HS-27A (cell line): Measurements from ENCODE around the gene PSMC1.

ENCODE experiments used
- DNase-seq: peaks from one replicate; pipeline ENCODE4 v3.0.0-alpha.2; 2012; ENCODE audit warnings: low read depth, missing footprints

Gene PSMC1

DNA sequence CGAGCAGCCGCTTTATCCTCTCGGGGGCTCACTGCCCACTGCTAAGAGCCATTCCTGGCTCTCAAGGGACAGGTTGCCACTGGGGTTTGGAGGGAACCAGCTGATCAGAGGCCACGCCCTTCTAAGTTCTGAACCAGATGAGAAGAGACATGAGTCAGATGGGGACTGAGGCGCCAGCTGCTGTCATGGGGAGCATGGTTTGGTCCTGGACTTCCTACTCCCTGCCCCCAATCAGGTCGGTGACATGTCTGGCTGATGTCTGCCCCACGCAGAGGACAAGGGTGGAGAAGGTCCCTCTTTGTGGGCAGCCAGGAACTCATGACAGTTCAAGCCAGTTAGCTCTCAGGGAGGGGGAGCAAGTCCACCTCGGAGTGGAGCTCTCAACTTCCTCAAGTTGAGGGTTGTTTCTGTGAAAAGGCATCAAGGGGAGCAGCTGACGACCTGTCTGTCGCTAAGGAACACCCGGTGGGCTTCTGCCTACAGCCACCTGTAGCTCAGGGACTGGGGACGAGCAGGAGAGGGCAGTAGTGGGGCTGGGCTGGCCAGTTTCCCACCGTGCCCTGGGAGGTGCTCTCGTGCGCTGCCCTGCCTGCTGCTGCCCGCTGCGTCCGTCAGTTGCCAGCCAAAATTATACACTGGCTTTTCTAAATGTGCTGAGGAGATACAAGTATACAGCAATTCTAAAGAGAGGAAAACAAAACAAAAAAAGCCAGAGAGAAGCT, 20.5 kb downstream of the PSMC1 start:
- DNase-seq = no peak

DNA sequence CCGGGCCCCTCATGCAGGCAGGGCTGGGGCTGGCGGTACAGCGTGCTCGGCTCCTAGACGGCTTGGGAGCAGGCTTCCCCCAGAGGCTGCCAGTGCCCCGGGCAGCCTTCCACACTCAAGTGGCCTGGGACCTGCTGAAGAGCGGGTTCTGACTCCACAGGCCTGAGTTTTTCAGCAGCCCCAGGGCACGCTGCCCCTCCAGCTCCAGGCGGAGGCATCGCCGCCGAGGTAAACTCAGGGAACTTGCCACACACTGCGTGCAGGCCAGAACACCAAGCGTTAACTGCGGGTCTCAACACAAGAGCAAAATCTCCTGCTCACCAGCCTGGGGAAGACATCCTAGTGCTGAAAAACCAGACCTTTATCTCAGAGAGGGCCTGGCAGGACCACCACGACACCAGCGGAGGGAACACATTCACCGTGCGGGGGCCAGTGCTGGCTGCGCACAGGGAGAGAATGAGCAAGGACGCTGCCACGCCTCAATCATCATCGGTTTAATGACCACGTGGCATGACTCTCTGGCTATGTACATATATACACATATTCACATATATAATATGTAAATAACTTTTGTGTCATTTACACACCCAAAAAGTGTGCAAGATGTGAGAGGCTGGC, 21.3 kb downstream of the PSMC1 start:
- DNase-seq = no peak

DNA sequence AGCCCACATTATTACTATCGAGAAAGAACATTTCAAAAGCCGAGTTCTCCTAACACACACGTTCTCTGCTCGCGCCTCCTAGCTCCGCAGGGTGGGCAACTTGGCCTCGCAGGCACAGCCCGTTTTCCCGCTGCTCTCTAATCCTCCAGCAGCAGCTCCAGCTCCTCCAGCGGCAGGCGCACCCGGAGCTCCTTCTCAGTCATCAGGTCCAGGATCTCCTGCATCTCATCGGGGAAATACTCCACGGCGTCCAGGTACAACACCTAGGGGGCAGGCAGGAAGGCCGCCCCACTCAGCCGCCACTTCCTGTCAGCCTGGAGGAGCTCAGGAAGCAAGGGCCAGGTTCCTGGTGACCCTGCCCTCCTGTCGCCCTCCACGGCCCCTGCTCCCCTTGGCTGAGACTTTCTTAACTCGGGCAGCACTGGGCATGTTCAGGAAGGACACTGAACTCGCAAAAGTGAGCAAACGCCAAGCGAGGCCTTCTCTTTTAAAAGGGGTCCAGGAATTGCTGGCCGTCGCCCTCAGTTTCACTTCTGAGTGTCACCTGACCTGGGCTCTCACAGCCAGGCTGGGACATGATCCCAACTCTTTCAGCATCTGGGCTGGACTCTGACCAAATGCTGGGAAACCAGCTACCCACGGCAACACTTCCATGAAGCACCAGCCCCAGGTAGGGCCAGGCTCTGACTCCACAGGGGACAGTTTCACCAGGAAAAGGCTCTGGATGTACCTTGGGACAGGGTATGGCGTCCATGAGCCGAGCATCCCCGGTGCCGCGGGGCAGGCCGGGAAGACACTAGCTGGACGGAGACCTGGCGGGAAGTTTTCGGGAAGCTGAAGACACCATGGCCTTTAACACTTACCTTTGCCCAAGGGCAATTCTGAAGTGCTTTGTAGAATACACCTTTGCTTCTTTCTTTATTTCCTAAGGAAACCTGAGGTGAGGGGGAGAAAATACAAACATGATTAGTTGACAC, 22.1 kb downstream of the PSMC1 start:
- DNase-seq = no peak

DNA sequence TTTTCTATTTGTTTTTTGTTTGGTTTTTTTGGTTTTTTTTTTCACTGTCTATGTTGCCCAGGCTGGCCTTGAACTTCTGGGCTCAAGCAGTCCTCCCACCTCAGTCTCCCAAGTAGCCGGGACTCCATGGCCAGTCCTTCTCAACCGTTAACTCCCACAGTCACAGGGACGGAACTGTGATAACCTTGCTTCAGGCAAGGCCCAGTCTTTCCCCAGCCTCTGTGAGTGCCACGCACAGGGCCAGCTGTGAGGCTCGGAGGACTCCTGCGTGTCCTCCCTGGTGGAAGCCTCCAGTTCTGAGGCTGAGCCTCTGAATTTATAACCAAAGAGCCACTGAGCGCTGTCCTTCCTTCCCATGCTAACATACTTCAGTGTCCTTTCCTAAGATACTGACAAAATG, 23.7 kb downstream of the PSMC1 start:
- no peak for DNase-seq

DNA sequence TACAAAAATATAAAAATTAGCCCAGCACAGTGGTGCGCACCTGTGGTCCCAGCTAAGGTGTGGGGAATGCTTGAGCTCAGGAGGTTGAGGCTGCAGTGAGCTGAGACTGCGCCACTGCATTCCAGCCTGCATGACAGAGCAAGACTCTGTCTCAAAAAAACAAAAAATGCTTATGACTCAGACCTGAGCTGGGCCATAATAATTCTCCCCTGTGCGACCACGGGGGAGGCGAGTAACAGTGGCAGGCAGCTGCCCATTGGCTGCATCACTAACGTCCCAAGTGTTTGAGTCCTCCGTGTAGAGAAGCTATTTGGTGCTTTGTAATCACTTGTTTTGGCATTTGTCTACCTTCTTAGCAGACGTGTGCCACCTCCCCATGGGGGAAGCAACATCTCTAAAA, 24.9 kb downstream of the PSMC1 start:
- peak; percentile 62 for DNase-seq

DNA sequence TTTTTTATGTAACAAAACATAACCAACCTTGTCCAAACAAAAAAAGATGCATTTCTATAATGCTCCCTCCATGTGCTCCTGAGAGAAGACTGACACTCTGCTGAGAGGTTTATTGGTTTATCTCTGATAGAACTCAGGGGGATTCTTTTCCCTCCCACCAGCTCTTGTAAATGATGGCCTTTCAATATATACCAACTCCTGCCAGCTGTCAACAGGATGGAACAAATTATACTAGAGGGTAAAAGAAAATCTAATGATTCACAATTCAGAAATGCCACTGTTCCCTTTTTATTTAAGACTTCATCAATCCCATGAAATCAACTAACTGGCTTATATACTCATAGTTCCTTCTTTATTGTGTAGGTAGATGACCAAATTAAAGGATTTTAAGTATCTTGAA, 25.4 kb downstream of the PSMC1 start:
- no peak for DNase-seq

DNA sequence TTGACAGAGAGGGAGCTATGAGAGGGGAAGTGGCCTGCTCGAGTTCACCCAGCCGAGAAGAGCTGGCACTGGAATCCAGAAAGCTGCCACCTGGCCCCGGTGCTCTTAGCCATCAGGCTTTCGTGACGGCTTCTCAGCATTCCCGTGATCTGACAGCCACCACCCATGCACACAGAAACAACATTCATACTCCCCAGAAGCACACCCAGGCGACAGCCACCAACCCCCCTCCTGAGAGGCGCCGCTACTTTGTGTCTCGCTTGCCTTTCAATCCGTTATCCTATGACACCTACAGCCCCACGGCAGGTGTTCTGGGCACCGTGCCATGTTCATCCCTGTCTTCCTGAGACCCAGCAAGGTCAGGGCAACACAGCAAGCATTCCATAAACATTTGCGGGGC, 31.4 kb downstream of the PSMC1 start:
- DNase-seq = no peak

DNA sequence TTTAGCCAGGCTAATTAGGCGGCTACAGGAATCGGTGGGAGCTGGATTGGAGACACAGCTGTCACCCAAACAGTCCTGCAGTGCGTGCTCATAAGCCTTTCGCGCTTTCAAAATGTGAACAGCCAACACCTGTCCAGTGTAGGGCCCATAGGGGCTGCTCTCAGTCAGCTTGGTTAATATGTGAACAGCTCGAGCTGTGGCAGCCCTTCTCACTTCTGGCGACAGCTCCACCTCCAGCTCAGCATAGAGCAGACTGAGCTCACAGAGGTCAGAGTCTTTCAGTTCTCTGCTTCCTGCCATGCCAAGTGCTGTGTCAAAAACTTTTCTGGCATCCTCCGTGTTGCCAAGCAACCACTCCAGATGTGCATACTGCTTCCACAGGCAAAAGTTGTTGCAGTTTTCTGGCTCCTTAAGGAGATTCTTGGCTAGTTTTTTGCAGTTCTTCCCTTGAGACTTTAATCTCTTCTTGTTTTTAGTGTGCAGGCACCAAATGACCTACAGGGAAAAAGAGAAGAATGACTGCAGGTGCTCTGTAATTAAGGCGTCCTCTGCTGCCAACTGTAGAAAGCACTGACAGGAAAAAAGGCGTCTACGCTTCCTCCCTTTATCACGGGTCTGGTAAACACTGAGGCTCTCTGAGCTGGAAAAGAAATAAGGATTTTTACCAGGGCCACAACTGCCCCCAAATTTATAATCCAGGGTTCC, 32.5 kb downstream of the PSMC1 start:
- DNase-seq = no peak

DNA sequence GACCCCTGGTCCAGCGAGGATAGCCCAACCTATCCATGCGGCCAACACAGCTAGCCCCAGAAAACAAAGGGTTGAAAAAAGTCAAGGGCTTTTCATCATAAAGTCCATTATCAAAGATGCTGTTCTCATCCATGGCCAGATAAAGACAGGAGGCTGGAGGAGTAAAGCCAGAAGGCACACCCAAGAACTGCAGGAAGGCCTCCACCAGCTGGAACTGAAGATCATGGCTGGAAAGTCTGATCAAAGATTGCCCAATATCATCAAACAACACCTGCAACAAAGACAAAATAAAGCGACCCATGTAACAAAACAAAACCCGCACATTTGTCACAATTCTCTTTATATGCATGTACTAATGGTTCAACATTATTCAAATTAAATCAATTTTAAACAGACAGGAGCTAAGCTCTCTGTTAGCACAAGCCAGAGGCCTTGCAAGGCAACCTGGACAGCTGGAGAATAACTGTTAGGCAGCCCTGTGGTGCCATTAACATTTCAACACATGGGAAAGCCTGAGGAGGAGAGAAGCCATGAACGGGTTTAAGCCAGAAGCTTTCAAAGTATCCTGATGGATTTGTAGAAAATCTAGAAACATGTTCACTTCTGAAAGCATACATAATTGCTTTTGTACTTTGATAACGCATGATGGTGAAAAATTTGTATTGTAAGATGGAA, 34.1 kb downstream of the PSMC1 start:
- no peak for DNase-seq

DNA sequence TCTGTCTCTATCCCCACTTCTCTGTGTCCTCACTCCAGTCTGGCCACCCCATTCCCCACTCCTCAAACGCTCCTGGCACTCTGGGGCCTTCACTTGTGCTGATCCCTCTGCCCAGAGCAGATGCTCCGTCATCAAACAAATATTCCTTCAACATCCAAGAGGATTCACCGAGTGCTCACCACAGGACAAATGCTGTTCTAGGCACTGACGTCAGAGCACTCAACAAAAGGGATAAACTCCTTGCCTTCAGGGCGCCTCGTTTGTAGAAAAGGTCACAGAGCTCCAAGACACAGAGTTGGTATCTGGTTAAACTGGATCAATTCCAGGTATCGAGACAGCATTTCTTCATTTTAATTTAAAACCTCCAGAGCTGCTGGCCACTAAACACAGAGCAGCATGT, 35.3 kb downstream of the PSMC1 start:
- no peak for DNase-seq

DNA sequence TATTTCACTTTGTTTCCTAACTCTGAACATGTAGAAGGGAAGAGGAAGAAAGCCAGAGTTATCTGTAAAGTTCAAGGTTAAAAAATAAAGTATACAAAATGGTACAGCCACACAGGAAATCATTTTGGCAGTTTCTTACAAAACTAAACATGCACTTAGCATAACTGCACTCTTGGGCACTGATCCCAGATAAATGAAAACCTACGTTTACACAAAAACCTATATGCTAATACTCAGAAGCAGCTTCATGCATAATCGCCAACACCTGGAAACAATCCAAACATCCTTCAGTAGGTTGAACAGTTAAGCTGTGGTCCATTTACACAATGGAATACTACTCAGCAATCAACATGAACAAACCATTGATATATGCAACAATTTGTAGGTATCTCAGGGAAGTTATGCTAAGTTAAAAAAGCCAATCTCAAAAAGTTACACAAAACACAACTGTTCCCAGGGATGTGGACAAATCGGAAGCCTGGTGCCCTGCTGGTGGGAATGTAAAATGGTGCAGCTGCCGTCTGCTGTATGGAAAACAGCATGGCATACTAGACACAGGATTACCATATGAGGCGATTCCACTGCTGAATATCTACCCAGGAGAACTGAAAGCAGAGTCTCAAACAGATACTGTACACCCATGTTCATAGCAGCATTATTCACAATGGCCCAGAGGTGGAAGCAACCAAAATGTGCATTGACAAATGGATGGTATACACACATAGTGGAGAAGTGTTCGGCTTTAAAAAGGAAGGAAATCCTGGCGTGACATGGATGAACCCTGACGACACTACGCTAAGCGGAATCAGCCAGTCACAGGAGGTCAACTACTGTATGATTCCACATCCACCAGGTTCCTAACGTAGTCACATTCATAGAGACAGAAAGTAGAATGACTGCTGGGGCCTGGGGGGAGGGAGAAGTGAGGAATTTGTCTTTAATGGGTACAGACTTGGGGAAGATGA, 37.7 kb downstream of the PSMC1 start:
- DNase-seq = no peak

DNA sequence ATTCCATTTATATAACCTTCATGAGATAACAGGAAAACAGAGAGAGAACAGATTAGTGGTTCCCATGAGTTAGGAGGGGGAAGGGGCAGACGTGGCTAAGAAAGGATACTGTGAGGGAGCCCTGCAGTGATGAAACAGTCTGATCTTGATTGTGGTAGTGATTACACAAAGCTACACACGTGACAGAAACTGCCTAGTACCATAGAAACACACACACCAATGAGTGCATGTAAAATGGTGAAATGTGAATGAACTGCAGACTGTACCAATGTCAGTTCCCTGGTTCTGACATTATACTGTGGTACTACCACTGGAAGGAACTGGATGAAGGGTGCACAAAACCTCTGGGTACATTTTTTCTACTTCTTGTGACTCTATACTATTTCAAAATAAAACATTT, 38.5 kb downstream of the PSMC1 start:
- no peak for DNase-seq

DNA sequence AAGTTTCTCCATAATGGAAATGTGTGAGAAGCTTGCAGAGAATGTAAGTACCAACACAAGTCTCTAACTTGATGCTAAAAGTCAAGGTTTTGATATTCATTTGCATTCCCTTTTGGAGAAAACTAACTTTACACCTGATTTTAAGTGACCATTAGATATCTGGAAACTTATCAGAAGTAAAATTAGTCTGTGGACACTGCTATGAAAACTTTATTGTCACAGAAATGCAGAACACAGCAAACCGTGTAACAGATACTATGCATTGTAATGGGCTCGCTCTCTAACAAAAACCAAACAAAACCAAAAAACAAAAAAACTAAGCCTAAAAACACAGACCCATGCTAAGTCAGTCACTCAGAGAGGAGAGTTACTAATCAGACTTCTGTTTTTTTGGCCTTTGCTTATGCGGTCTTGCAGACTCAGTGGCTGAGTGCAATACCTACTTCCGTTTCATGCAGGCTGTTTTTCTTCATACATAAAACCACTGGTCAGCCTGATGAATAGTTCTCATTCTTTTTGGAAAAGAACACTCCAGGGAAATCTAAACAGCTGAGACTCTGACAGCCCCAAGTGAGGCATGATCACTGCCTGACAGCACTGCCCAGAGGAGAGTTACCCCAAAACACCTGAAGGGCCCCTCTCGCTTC, 39.6 kb downstream of the PSMC1 start:
- no peak for DNase-seq

DNA sequence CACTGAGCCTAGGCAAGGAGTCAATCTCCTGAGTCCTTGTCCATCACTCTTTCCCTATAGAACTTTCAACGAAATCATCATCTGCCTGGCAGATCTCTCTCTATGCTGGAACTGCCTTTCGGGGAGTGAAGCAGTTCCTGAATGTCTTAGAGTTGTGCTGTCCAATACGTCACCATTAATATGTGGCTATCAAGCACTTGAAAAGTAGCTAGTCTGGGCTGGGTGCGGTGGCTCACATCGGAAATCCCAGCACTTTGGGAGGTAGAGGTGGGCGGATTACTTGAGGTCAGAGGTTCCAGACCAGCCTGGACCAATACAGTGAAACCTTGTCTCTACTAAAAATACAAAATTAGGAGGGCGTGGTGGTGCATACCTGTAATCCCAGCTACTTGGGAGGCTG, 40.3 kb downstream of the PSMC1 start:
- DNase-seq = no peak

DNA sequence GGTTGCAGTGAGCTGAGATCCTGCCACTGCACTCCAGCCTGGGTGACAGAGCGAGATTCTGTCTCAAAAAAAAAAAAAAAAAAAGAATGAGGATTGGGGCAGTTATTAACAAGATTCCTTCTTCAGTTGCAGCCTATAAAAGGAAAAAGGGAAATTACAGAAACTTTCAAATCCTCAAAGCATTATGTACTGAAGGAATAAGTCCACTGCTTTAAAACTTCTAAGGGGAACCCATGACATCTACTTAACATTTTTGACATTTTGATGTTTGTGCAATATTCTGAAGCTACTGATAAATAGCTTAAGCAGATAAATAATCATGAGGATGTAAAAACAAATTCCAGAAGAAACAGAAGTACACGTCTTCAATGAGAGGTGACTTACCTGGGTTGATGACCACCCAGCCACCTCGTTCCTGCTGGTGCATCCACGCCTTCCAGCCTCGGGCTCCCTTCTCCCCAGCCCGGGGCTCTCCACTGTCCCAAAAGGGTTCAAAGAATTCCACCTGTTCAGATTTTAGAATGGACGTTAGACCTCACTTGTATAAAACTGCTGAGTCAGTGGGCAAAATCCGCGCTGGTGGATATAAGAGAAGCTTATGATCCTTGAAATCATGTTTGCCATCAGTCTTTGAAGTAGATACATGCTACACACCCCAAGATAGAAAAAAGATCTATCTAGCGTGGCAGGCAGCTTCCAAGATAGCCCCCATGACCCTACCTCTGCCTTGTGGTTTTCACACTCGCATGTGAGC, 41.7 kb downstream of the PSMC1 start:
- no peak for DNase-seq

DNA sequence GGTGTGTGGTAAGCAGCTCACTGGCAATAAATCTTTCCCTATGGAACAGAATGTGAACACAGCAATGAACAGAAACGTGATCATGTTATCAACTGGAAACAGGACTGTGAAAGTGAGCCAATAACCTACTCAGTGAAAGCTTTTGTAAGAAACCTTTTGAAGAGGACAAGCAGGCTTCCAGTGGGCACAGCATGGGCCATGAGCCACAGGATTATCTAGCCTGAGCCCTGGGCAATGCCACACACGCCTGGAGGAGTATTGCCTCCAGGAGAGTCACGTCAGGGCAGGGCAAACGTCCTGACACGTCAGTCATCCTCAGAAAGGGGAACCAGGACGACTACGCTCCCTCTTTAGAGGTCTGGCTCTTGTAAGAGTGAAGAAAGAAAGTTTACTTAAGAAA, 43.1 kb downstream of the PSMC1 start:
- DNase-seq = no peak

DNA sequence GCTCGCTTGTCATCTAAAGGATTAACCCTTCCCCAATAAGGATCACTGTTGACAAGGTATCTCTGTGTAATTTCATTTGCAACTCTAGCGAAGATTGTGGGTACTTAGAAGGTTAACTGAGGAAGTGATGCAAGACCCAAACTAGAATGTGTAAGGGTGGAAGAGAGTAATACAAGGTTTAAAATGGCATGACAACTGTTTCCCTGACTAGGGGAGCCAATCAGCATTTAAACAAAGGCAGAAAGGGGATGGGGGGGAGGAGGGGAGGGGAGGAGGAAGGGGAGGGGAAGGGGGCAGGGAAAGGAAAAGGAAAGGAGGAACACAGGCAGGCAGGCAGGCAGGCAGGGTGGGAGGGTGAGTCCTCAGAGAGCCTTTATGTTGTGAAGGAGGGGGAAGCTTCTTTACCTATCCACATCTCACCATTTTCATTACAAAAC, 44.3 kb downstream of the PSMC1 start:
- DNase-seq = no peak

DNA sequence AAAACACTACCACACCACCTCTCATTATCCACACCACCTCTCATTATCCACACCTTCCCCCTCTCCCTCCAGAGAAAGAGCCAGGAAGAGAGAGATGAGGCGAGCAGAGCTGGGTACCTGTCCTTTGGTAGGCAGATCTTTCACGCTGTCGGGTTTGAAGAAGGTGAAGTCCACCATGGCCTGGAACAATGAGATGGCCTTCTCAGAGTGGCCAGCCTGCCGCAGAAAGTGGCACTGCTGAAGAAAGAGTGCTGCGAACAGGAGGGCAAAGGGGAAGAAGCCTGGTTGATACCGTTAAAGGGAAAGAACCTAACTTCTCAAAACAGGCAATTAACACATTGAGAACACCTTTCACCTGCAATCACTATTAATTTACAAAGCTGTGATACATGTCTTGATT, 44.8 kb downstream of the PSMC1 start:
- DNase-seq = no peak

DNA sequence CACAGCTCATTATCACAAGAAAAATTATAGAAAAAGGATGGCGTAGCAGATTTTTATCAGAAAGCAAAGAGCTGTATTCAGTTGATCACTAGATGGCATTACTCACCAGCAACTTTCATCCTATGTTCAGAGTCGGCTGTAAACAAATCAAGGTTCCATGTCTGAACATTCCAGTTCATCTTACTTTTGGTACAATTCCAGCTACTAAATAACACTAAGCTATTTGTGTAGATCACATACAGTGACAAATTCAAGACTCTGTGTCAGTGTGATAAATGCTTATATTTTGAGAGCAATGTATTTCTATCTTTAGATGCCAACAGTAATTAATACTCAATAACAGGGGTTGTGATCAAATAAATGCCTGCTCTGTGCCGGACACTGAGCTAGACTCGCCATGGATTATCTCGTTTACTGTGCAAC, 45.3 kb downstream of the PSMC1 start:
- no peak for DNase-seq
